K562 (cell line): Measurements from ENCODE around the gene FMO5. TPM values are rescaled to one million over a fixed set of nuclear protein-coding genes. Genes with fewer than 3 reads are reported as not detected.

Experiments used
- ATAC-seq: fragments of 200-7000 bp; cut with Tn5 transposase; 3 replicates; pipeline ENCODE4 v1.9.1; 2020; ENCODE audit warnings: moderate library complexity
- BruUV-seq: library from RNA; stranded (reverse); fragments of 400-500 nt; replicated peaks from 2 replicates; lab custom pipeline; 2021; lab: Mats Ljungman, UMichigan
- CTCF ChIA-PET: fragments of 300-600 bp; formaldehyde crosslinking; extraction: SDS; loops from one replicate; lab custom pipeline; 2021; ENCODE audit warnings: low intra/inter-chr PET ratio; lab: Yijun Ruan, JAX
- POLR2A ChIA-PET: fragments of 300-600, 350-650 bp; sonication (Branson Sonifier 250); formaldehyde crosslinking; extraction: SDS; loops from one replicate; lab custom pipeline; 2021; ENCODE audit warnings: antibody characterized with exemption, inconsistent platforms; lab: Yijun Ruan, JAX
- DNase-seq, 4 experiments: peaks; one replicate each; pipeline versions ENCODE4 v3.0.0 to v3.0.0-alpha.2; 2011 to 2018; ENCODE audit warnings: low spot score in 3 of 4, mixed read lengths in 3 of 4; ENCODE audit errors: extremely low read depth in 1 of 4
- FAIRE-seq: peaks from 2 replicates; lab custom pipeline; 2011; peaks lifted over from hg19 to GRCh38; lab: Jason Lieb, UNC
- H2AFZ ChIP-seq: 2 replicates; pipeline ENCODE4 v1.6.0; 2011; ENCODE audit warnings: low read depth, low read length, control low read depth, inconsistent platforms
- H3K27ac ChIP-seq: fragments of 200-600 bp; 3 replicates; pipeline ENCODE4 v1.8.0; 2011; ENCODE audit warnings: low read depth, mild to moderate bottlenecking, control low read depth, inconsistent platforms, low read length, moderate library complexity, mixed read lengths; ENCODE audit errors: extremely low read depth
- H3K27me3 ChIP-seq, 2 experiments: fragments of 300-600 bp in 1 of 2; 2 replicates in 1 of 2; 3 replicates in 1 of 2; pipeline versions ENCODE4 v1.6.0 to v1.8.0; 2011; ENCODE audit warnings: inconsistent platforms in 2 of 2, low read length in 2 of 2, mild to moderate bottlenecking in 1 of 2, mixed read lengths in 1 of 2, moderate library complexity in 1 of 2; ENCODE audit not compliant: control insufficient read depth in 2 of 2, insufficient read depth in 2 of 2
- H3K36me3 ChIP-seq: fragments of 300-600 bp; 3 replicates; pipeline ENCODE4 v1.8.0; 2011; ENCODE audit warnings: mild to moderate bottlenecking, low read length, inconsistent platforms; ENCODE audit not compliant: control insufficient read depth, insufficient read depth
- H3K4me1 ChIP-seq, 2 experiments: fragments of 200-600 bp in 1 of 2; replicated peaks in 1 of 2; 2 replicates in 1 of 2; 3 replicates in 1 of 2; pipeline versions ENCODE4 v1.5.1 to v1.8.0; 2011; ENCODE audit warnings: inconsistent platforms in 2 of 2, low read length in 2 of 2, mild to moderate bottlenecking in 1 of 2, mixed read lengths in 1 of 2, moderate library complexity in 1 of 2; ENCODE audit not compliant: control insufficient read depth in 2 of 2, insufficient read depth in 2 of 2
- H3K4me2 ChIP-seq: 2 replicates; pipeline ENCODE4 v1.6.1; 2011; ENCODE audit warnings: low read length, control low read depth, inconsistent platforms, mixed read lengths; ENCODE audit not compliant: insufficient read depth
- H3K4me3 ChIP-seq: fragments of 200-600 bp; sonication (generic), shearing (Covaris generic); 2 replicates; pipeline ENCODE4 v1.5.1; 2016; ENCODE audit warnings: control low read depth, inconsistent platforms
- H3K79me2 ChIP-seq: fragments of 200-600 bp; 3 replicates; pipeline ENCODE4 v1.8.0; 2011; ENCODE audit warnings: low read length, inconsistent platforms; ENCODE audit not compliant: control insufficient read depth, insufficient read depth
- H3K9ac ChIP-seq, 2 experiments: 2 replicates each; pipeline versions ENCODE4 v1.6.0 to v1.6.1; 2011; ENCODE audit warnings: low read depth in 2 of 2, low read length in 2 of 2, control low read depth in 1 of 2, inconsistent platforms in 1 of 2, mild to moderate bottlenecking in 1 of 2, mixed read lengths in 1 of 2; ENCODE audit not compliant: insufficient read depth in 1 of 2
- H3K9me1 ChIP-seq: one replicate; pipeline ENCODE4 v1.6.0; 2011; ENCODE audit warnings: inconsistent platforms, mild to moderate bottlenecking, low read length, moderate library complexity; ENCODE audit not compliant: control insufficient read depth, insufficient read depth
- H3K9me3 ChIP-seq: replicated peaks from 2 replicates; pipeline ENCODE4 v1.5.1; 2011; ENCODE audit warnings: low read depth, low read length, inconsistent platforms; ENCODE audit not compliant: control insufficient read depth, insufficient read depth
- H4K20me1 ChIP-seq: replicated peaks from 2 replicates; pipeline ENCODE4 v1.6.1; 2011; ENCODE audit warnings: low read length, inconsistent platforms, mixed read lengths; ENCODE audit not compliant: control insufficient read depth, insufficient read depth
- HDAC1 ChIP-seq, 2 experiments: fragments of 450-650 bp; IDR thresholded peaks; 2 replicates each; pipeline ENCODE4 v1.6.1; 2016 to 2017; ENCODE audit warnings: inconsistent platforms in 1 of 2, mild to moderate bottlenecking in 1 of 2, moderate library complexity in 1 of 2
- HMBOX1 ChIP-seq: sonication (generic); IDR thresholded peaks from 2 replicates; pipeline ENCODE4 v1.6.1; 2016
- LEF1 ChIP-seq: fragments of 450-650 bp; IDR thresholded peaks from 2 replicates; pipeline ENCODE4 v1.6.1; 2016; ENCODE audit warnings: mild to moderate bottlenecking
- NEUROD1 ChIP-seq: fragments of 150-350 bp; IDR thresholded peaks from 2 replicates; pipeline ENCODE4 v1.6.1; 2014; ENCODE audit warnings: borderline replicate concordance, low read length, low read depth; ENCODE audit not compliant: partially characterized antibody
- POLR3G ChIP-seq: IDR thresholded peaks from 2 replicates; pipeline ENCODE4 v1.6.1; 2011; ENCODE audit not compliant: insufficient read length, insufficient replicate concordance; ENCODE audit errors: extremely low read depth
- RBFOX2 ChIP-seq: fragments of 200-400 bp; formaldehyde crosslinking; IDR thresholded peaks from 2 replicates; pipeline ENCODE4 v1.6.1; 2017; ENCODE audit warnings: low read depth, mild to moderate bottlenecking, low read length, moderate library complexity
- SIN3A ChIP-seq, 2 experiments: fragments of 150-350 bp in 1 of 2; IDR thresholded peaks; 2 replicates each; pipeline ENCODE4 v1.6.1; 2011 to 2016; ENCODE audit warnings: borderline replicate concordance in 2 of 2, low read depth in 2 of 2, low read length in 2 of 2, mild to moderate bottlenecking in 2 of 2, moderate library complexity in 2 of 2; ENCODE audit not compliant: control insufficient read depth in 1 of 2
- STAT5B ChIP-seq: fragments of 250-450 bp; sonication (Bioruptor Pico); IDR thresholded peaks from 2 replicates; pipeline ENCODE4 v1.8.0; 2021; ENCODE audit warnings: mild to moderate bottlenecking, inconsistent platforms
- USF2 ChIP-seq: sonication (generic); formaldehyde crosslinking; IDR thresholded peaks from 2 replicates; pipeline ENCODE4 v1.5.0; 2020; ENCODE audit warnings: missing genetic modification reagents
- ZNF583 ChIP-seq: fragments of 250-450 bp; sonication (Bioruptor Pico); IDR thresholded peaks from 2 replicates; pipeline ENCODE4 v1.4.0; 2020
- WGBS: fragments of 100-300 bp; shearing (Covaris generic); methylation state at CpG from one replicate; pipeline ENCODE4 v1.1.6; 2016; ENCODE audit warnings: low coverage, mixed read lengths; ENCODE audit not compliant: insufficient coverage; ENCODE audit errors: missing lambda C conversion rate; 5-methylcytosine and 5-hydroxymethylcytosine counted together
- in situ Hi-C: fragments of 300-500 bp; cut with MboI; formaldehyde crosslinking; loops from 4 replicates; pipeline ENCODE4 v1.15.0; 2018; ENCODE audit warnings: inconsistent platforms, mixed read lengths
- intact Hi-C: fragments of 100-400 bp; cut with micrococcal nuclease; formaldehyde crosslinking; loops from 2 replicates; pipeline ENCODE4 v1.14.2; 2022
- polyA plus RNA-seq, 8 experiments: library from polyadenylated mRNA; depleted of rRNA in 4 of 8; stranded (reverse) in 5 of 8; unstranded in 3 of 8; fragments of >200 nt; fragmentation: Nextera tagmentation in 2 of 8; fragmentation: Illumina TruSeq in 1 of 8; extraction: Ambion mirVana in 2 of 8; extraction: Trizol in 1 of 8; gene quantifications; 2 replicates each; pipeline versions ENCODE4 v1.2.1 to v1.2.3, GENCODE V29; 2011 to 2014; ENCODE audit warnings: inconsistent platforms in 1 of 8, missing spikeins in 1 of 8
- total RNA-seq, 7 experiments: library from RNA; depleted of rRNA in 6 of 7; stranded (reverse); fragments of >200 nt in 6 of 7; fragmentation: Illumina TruSeq in 2 of 7; extraction: Trizol in 2 of 7; gene quantifications; 2 replicates each; pipeline versions ENCODE4 v1.2.1 to v1.2.3, GENCODE V29; 2011 to 2021; ENCODE audit warnings: low replicate concordance in 1 of 7
- TF ChIP-seq, protein P1 (sequence below): sonication (generic); formaldehyde crosslinking; IDR thresholded peaks from 2 replicates; pipeline ENCODE4 v1.9.0; 2022; ENCODE audit warnings: mild to moderate bottlenecking, missing genetic modification reagents
- TF ChIP-seq, protein P2 (sequence below): fragments of 450-650 bp; IDR thresholded peaks from 2 replicates; pipeline ENCODE4 v1.6.1; 2016
- TF ChIP-seq, protein P3 (sequence below), 2 experiments: fragments of 450-650 bp in 1 of 2; sonication (generic) in 1 of 2; formaldehyde crosslinking in 1 of 2; IDR thresholded peaks in 1 of 2; conservative IDR thresholded peaks in 1 of 2; 2 replicates each; pipeline versions ENCODE4 v1.6.1 to v1.8.1; 2016 to 2023; ENCODE audit warnings: mild to moderate bottlenecking in 2 of 2, moderate library complexity in 2 of 2, inconsistent platforms in 1 of 2, missing genetic modification reagents in 1 of 2

FMO5 gene
- total and polyA plus RNA-seq, 9 of the 15 experiments (the other 6 are each of a cell fraction or from before 2014, with no cell fraction given): 0.11 to 0.69 (median 0.19) TPM; not detected in 1

- BruUV-seq: no TSS peak
- Histone ChIP-seq H3K4me3 (peak overlapping the region; percentile 87), H3K36me3 (peaks cover 14% of the 10 kb centered on the region; the same call in 1 of the 3 replicates), H3K9ac (peak overlapping the region; percentile 67 to 93; a peak in 3 of 4 replicates), H3K9me1 (no peaks in the 10 kb centered on the region), H3K9me3 (no peaks in the 10 kb centered on the region), H3K4me2 (peak overlapping the region; percentile 86), H3K79me2 (peaks cover 76% of the 10 kb centered on the region), H2AFZ (peak overlapping the region; percentile 26), H3K27me3 (no peaks in the 10 kb centered on the region), H3K27ac (peak overlapping the region; percentile 86), H3K4me1 (peaks cover 11 to 32% of the 10 kb centered on the region in 2 experiments), H4K20me1 (peaks cover 5% of the 10 kb centered on the region; the same call in 1 of the 2 replicates)
- ChIA-PET POLR2A (interaction anchor here (0.5 to 4.2 kb wide), 5 partner anchors 8 to 160 kb away, joined by 3 to 26 read pairs (median 3); no protein-coding TSS in a partner anchor), CTCF (no interaction called here)
- in situ Hi-C loops: no loop called here
- FAIRE-seq (peak; percentile 80), ATAC-seq (peak; percentile 48), DNase-seq (peak; percentile 50 to 72 (median 57))
- 2% methylated on average over 6 of the region's 6 CpGs for WGBS
- intact Hi-C loops: no loop called here
- TF ChIP-seq, protein P1, sequence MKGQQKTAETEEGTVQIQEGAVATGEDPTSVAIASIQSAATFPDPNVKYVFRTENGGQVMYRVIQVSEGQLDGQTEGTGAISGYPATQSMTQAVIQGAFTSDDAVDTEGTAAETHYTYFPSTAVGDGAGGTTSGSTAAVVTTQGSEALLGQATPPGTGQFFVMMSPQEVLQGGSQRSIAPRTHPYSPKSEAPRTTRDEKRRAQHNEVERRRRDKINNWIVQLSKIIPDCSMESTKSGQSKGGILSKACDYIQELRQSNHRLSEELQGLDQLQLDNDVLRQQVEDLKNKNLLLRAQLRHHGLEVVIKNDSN (CRISPR knock-in tag): peak; percentile 80
- TF ChIP-seq STAT5B (CRISPR knock-in tag) (no peak), USF2 (CRISPR knock-in tag) (peak; percentile 84), POLR3G (no peak), RBFOX2 (0 out of 2 replicates have a peak, but pooled peaks have one; percentile 22), HDAC1 (IDR thresholded peaks at IDR 0.05) (peak in 1 of 2 experiments; percentile 44; a peak in 2 of 4 replicates), ZNF583 (CRISPR knock-in tag) (0 out of 2 replicates have a peak, but pooled peaks have one; percentile 22), NEUROD1 (no peak), SIN3A (IDR thresholded peaks at IDR 0.05; ENCODE audit: borderline replicate concordance in 2 of 2, control insufficient read depth in 1 of 2, low read depth in 2 of 2, low read length in 2 of 2) (0 out of 4 replicates have a peak, but pooled peaks of 1 of the 2 experiments have one; percentile 6), LEF1 (peak; percentile 69; the same call in 1 of the 2 replicates), HMBOX1 (0 out of 2 replicates have a peak, but pooled peaks have one; percentile 16)
- TF ChIP-seq, protein P2, sequence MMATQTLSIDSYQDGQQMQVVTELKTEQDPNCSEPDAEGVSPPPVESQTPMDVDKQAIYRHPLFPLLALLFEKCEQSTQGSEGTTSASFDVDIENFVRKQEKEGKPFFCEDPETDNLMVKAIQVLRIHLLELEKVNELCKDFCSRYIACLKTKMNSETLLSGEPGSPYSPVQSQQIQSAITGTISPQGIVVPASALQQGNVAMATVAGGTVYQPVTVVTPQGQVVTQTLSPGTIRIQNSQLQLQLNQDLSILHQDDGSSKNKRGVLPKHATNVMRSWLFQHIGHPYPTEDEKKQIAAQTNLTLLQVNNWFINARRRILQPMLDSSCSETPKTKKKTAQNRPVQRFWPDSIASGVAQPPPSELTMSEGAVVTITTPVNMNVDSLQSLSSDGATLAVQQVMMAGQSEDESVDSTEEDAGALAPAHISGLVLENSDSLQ: peak; percentile 31; the same call in 1 of the 2 replicates
- TF ChIP-seq, protein P3, sequence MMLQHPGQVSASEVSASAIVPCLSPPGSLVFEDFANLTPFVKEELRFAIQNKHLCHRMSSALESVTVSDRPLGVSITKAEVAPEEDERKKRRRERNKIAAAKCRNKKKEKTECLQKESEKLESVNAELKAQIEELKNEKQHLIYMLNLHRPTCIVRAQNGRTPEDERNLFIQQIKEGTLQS (IDR thresholded peaks at IDR 0.05): no peak
- TF ChIP-seq, protein P3 (CRISPR knock-in tag; conservative IDR thresholded peaks at IDR 0.05): 0 out of 2 replicates have a peak, but pooled peaks have one; percentile 29
Measured at GRCh38 chr1:147245129-147245528, 20.0 kb upstream of the FMO5 start.
